Measurements from ENCODE around the gene MYB. TPM values are rescaled to one million over a fixed set of nuclear protein-coding genes. Genes with fewer than 3 reads are reported as not detected.

MYB gene
- total RNA-seq, 1 experiment from 2014 or later = 3.7 TPM

DNA sequence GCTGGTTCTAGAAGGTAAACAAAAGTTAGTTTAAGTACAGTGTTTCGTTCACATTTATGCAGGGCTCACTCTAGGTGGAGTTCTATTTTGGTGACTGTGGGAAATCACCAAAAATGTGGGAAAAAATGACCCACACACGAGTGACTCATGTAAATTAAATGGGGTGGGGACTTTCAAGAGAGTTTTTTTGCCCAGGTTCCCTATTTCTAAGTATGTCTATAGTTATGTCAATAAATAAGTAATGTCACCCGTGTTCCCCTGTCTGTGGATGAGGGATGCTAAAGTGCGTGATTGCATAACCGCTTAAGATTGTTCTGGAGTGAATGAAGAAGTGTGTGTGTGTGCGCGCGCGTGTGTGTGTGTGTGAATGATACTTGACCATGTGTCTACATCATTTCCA, 69.1 kb downstream of the MYB start:
- DNase-seq (ENCODE audit: low read depth, low spot score) (no peak), ATAC-seq (no peak)
- Histone ChIP-seq H3K27ac (ENCODE audit: low read depth, low read length) (no peak overlapping the region), H4K20me1 (ENCODE audit: insufficient read depth) (no peaks in the 10 kb centered on the region), H3K9me2 (ENCODE audit: insufficient read depth) (no peaks in the 10 kb centered on the region), H3K9ac (ENCODE audit: low read length) (no peak overlapping the region), H3K36me3 (ENCODE audit: control insufficient read depth in 1 of 2, insufficient read depth in 2 of 2, low read length in 2 of 2) (no peaks in the 10 kb centered on the region), H3K79me2 (ENCODE audit: insufficient read depth, low read length) (no peaks in the 10 kb centered on the region), H3K4me1 (ENCODE audit: control insufficient read depth in 1 of 2, insufficient read depth in 2 of 2, low read length in 2 of 2) (no peaks in the 10 kb centered on the region), H3K4me2 (ENCODE audit: low read length) (no peak overlapping the region), H2AFZ (ENCODE audit: low read depth, low read length, poor library complexity, severe bottlenecking) (no peak overlapping the region), H3K4me3 (replicated peaks in 1 of 2; ENCODE audit: low read depth in 1 of 2, low read length in 2 of 2) (no peak overlapping the region), H3K9me3 (ENCODE audit: control insufficient read depth in 1 of 2, insufficient read depth in 1 of 2, low read depth in 1 of 2, low read length in 2 of 2) (no peaks in the 10 kb centered on the region), H3K27me3 (ENCODE audit: insufficient read depth, low read length) (no peaks in the 10 kb centered on the region)
- ChIA-PET POLR2A (no interaction called here), RAD21 (ENCODE audit: low non-redundant PET in 1 of 2, low total read pairs in 2 of 2, uncharacterized antibody in 2 of 2, unreplicated experiment in 2 of 2) (no interaction called here), CTCF (no interaction called here)
- intact Hi-C loops (cut with micrococcal nuclease) = no loop called here
- no TSS peak for BruUV-seq (replicated peaks)
- no peak for TF ChIP-seq EGR1 (IDR thresholded peaks at IDR 0.05; ENCODE audit: low read depth)
- no peak for TF ChIP-seq CBX3 (IDR thresholded peaks at IDR 0.05; ENCODE audit: low read depth)
- TF ChIP-seq SIN3A (IDR thresholded peaks at IDR 0.05; ENCODE audit: low read depth) = no peak
- TF ChIP-seq EZH2 (IDR thresholded peaks at IDR 0.05) = no peak
- no peak for TF ChIP-seq TCF7L2 (IDR thresholded peaks at IDR 0.05; ENCODE audit: borderline replicate concordance, extremely low read depth, insufficient read depth, insufficient read length)
- TF ChIP-seq EZH2phosphoT487 (IDR thresholded peaks at IDR 0.05; ENCODE audit: borderline replicate concordance) = no peak
- no peak for TF ChIP-seq SP1 (IDR thresholded peaks at IDR 0.05; ENCODE audit: low read depth)
- TF ChIP-seq POLR2A (IDR thresholded peaks at IDR 0.05; ENCODE audit: borderline replicate concordance, extremely low read depth, insufficient read depth, insufficient read length) = no peak
- no peak for TF ChIP-seq SRF (IDR thresholded peaks at IDR 0.05; ENCODE audit: low read depth)

DNA sequence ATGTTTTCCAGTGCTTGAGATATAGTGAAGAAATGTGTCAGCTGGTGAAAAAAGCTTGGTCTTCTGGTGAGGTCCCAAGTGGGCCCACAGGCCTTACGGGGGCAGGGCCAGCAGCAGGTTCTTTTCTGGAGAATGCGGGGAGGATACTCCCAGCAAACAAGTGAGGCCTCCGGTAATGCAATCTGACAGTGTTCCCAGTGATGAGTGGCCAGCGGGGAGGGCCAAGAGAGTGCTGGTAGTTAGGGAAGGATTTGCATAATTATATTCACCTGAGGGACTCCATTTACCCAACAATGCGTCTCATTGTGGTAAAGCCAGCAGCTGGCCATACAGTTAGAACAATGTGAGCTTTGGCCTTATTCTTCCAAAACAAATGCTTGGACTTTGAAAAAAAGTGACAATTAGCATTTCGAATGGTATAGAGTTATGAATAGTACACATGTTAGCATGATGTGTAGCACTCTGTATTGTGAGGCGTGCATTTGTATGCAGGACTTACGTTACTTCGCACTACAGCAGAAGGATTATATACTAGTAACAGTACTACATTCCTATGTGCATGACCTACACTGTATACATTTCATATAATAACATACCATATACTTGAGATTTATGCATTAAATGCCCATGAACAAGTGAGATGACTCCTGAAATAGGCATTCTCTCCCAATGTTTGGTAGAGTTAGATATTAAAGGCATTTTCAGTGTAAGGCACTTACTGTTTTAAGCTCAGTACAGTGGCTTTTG, 69.8 kb downstream of the MYB start:
- ATAC-seq = no peak
- POLR2A ChIA-PET = no interaction called here
- BruUV-seq (replicated peaks) = no TSS peak
- Histone ChIP-seq H3K4me3 (replicated peaks in 1 of 2; ENCODE audit: low read depth in 1 of 2, low read length in 2 of 2) (no peak overlapping the region), H3K9ac (ENCODE audit: low read length) (no peak overlapping the region), H3K9me2 (ENCODE audit: insufficient read depth) (no peaks in the 10 kb centered on the region), H3K4me2 (ENCODE audit: low read length) (no peak overlapping the region), H3K9me3 (ENCODE audit: control insufficient read depth in 1 of 2, insufficient read depth in 1 of 2, low read depth in 1 of 2, low read length in 2 of 2) (no peaks in the 10 kb centered on the region), H3K4me1 (ENCODE audit: control insufficient read depth in 1 of 2, insufficient read depth in 2 of 2, low read length in 2 of 2) (no peaks in the 10 kb centered on the region), H4K20me1 (ENCODE audit: insufficient read depth) (no peaks in the 10 kb centered on the region), H2AFZ (ENCODE audit: low read depth, low read length, poor library complexity, severe bottlenecking) (no peak overlapping the region), H3K27me3 (ENCODE audit: insufficient read depth, low read length) (no peaks in the 10 kb centered on the region), H3K36me3 (ENCODE audit: control insufficient read depth in 1 of 2, insufficient read depth in 2 of 2, low read length in 2 of 2) (no peaks in the 10 kb centered on the region), H3K79me2 (ENCODE audit: insufficient read depth, low read length) (no peaks in the 10 kb centered on the region), H3K27ac (ENCODE audit: low read depth, low read length) (no peak overlapping the region)
- no peak for DNase-seq (ENCODE audit: low read depth, low spot score)
- TF ChIP-seq, protein P1, sequence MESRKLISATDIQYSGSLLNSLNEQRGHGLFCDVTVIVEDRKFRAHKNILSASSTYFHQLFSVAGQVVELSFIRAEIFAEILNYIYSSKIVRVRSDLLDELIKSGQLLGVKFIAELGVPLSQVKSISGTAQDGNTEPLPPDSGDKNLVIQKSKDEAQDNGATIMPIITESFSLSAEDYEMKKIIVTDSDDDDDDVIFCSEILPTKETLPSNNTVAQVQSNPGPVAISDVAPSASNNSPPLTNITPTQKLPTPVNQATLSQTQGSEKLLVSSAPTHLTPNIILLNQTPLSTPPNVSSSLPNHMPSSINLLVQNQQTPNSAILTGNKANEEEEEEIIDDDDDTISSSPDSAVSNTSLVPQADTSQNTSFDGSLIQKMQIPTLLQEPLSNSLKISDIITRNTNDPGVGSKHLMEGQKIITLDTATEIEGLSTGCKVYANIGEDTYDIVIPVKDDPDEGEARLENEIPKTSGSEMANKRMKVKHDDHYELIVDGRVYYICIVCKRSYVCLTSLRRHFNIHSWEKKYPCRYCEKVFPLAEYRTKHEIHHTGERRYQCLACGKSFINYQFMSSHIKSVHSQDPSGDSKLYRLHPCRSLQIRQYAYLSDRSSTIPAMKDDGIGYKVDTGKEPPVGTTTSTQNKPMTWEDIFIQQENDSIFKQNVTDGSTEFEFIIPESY (IDR thresholded peaks at IDR 0.05; ENCODE audit: extremely low read depth, insufficient replicate concordance, low read length) = no peak
- RAD21 ChIA-PET (ENCODE audit: low non-redundant PET in 1 of 2, low total read pairs in 2 of 2, uncharacterized antibody in 2 of 2, unreplicated experiment in 2 of 2) = no interaction called here
- CTCF ChIA-PET = no interaction called here
- intact Hi-C loops (cut with micrococcal nuclease) = no loop called here
